SK-N-SH (cell line): ENCODE measurements around the gene SHISA3. TPM values are rescaled to one million over a fixed set of nuclear protein-coding genes. Genes with fewer than 3 reads are reported as not detected.

Experiments
- CTCF ChIA-PET: fragments of 300-600, 350-600 bp; formaldehyde crosslinking; extraction: SDS; loops from one replicate; lab custom pipeline; 2021; lab: Yijun Ruan, JAX
- POLR2A ChIA-PET: fragments of 350-600 bp; sonication (Branson Sonifier 250); formaldehyde crosslinking; extraction: SDS; loops from one replicate; lab custom pipeline; 2020; ENCODE audit warnings: antibody characterized with exemption, inconsistent platforms; lab: Yijun Ruan, JAX
- DNase-seq: peaks from one replicate; pipeline ENCODE4 v3.0.0; 2012
- H2AFZ ChIP-seq: fragments of 200-600 bp; sonication (generic); 2 replicates; pipeline ENCODE4 v1.8.1; 2016; ENCODE audit warnings: antibody characterized with exemption, mild to moderate bottlenecking, low read depth
- H3F3A ChIP-seq: fragments of 200-600 bp; sonication (generic); replicated peaks from 2 replicates; pipeline ENCODE3; 2016; ENCODE audit warnings: antibody characterized with exemption, mild to moderate bottlenecking; ENCODE audit not compliant: insufficient read depth
- H3K27ac ChIP-seq, 2 experiments: fragments of 200-500 bp in 1 of 2; fragments of 200-600 bp in 1 of 2; sonication (Bioruptor generic) in 1 of 2; sonication (generic), shearing (Covaris generic) in 1 of 2; 2 replicates each; pipeline versions ENCODE4 v1.5.1 to v1.6.1; 2014 to 2016; ENCODE audit warnings: low read depth in 2 of 2, inconsistent platforms in 1 of 2, low read length in 1 of 2, mild to moderate bottlenecking in 1 of 2, mixed read lengths in 1 of 2
- H3K27me3 ChIP-seq: fragments of 200-600 bp; sonication (generic), shearing (Covaris generic); 2 replicates; pipeline ENCODE4 v1.6.1; 2016; ENCODE audit warnings: mixed run types; ENCODE audit not compliant: insufficient read depth
- H3K36me3 ChIP-seq, 2 experiments: fragments of 200-500 bp in 1 of 2; fragments of 200-600 bp in 1 of 2; sonication (Bioruptor generic) in 1 of 2; sonication (generic) in 1 of 2; replicated peaks in 1 of 2; 2 replicates each; pipeline versions ENCODE3 to v1.5.1; 2014 to 2016; ENCODE audit warnings: low read length in 1 of 2, mild to moderate bottlenecking in 1 of 2; ENCODE audit not compliant: insufficient read depth in 2 of 2, control insufficient read depth in 1 of 2
- H3K4me1 ChIP-seq, 2 experiments: fragments of 200-500 bp in 1 of 2; fragments of 200-600 bp in 1 of 2; sonication (Bioruptor generic) in 1 of 2; sonication (generic), shearing (Covaris generic) in 1 of 2; 2 replicates each; pipeline versions ENCODE4 v1.5.1 to v1.6.1; 2014 to 2016; ENCODE audit warnings: low read depth in 1 of 2, low read length in 1 of 2, mixed run types in 1 of 2; ENCODE audit not compliant: insufficient read depth in 2 of 2, control insufficient read depth in 1 of 2
- H3K4me2 ChIP-seq: fragments of 200-600 bp; sonication (generic), shearing (Covaris generic); 2 replicates; pipeline ENCODE4 v1.6.1; 2017; ENCODE audit warnings: mixed run types
- H3K4me3 ChIP-seq, 2 experiments: fragments of 200-500 bp in 1 of 2; fragments of 200-600 bp in 1 of 2; sonication (Bioruptor generic) in 1 of 2; sonication (generic), shearing (Covaris generic) in 1 of 2; 2 replicates each; pipeline versions ENCODE4 v1.5.1 to v1.8.1; 2014 to 2016; ENCODE audit warnings: low read depth in 2 of 2, inconsistent platforms in 1 of 2, low read length in 1 of 2, mild to moderate bottlenecking in 1 of 2, mixed read lengths in 1 of 2, moderate library complexity in 1 of 2
- H3K79me2 ChIP-seq: fragments of 200-600 bp; sonication (generic); 2 replicates; pipeline ENCODE4 v1.8.1; 2017; ENCODE audit warnings: mild to moderate bottlenecking; ENCODE audit not compliant: insufficient read depth
- H3K9ac ChIP-seq: fragments of 200-600 bp; sonication (generic); 2 replicates; pipeline ENCODE4 v1.6.1; 2017; ENCODE audit warnings: mixed run types
- H3K9me2 ChIP-seq: fragments of 200-600 bp; sonication (generic); 2 replicates; pipeline ENCODE4 v1.6.1; 2017; ENCODE audit warnings: mixed run types
- H3K9me3 ChIP-seq: fragments of 200-600 bp; sonication (generic); 2 replicates; pipeline ENCODE4 v1.6.1; 2017; ENCODE audit warnings: mixed run types, mild to moderate bottlenecking, moderate library complexity
- H4K20me1 ChIP-seq: fragments of 200-600 bp; sonication (generic); 2 replicates; pipeline ENCODE4 v1.6.1; 2017; ENCODE audit warnings: mild to moderate bottlenecking, mixed run types; ENCODE audit not compliant: insufficient read depth
- CHD2 ChIP-seq: fragments of 150-350 bp; IDR thresholded peaks from 2 replicates; pipeline ENCODE4 v1.6.1; 2018; ENCODE audit warnings: low read length; ENCODE audit not compliant: partially characterized antibody
- ELF1 ChIP-seq: IDR thresholded peaks from 2 replicates; pipeline ENCODE4 v1.4.0; 2012
- FOXJ3 ChIP-seq: sonication (generic); formaldehyde crosslinking; IDR thresholded peaks from 2 replicates; pipeline ENCODE4 v1.5.1; 2020; ENCODE audit warnings: mild to moderate bottlenecking, missing genetic modification reagents
- FOXM1 ChIP-seq: IDR thresholded peaks from 2 replicates; pipeline ENCODE4 v1.4.0; 2012; ENCODE audit warnings: low read depth, mild to moderate bottlenecking
- GABPA ChIP-seq: IDR thresholded peaks from 2 replicates; pipeline ENCODE4 v1.4.0; 2012; ENCODE audit warnings: low read depth, mild to moderate bottlenecking
- NFIC ChIP-seq: IDR thresholded peaks from 2 replicates; pipeline ENCODE4 v1.4.0; 2012; ENCODE audit warnings: borderline replicate concordance
- NRF1 ChIP-seq: IDR thresholded peaks from 2 replicates; pipeline ENCODE4 v1.6.1; 2012; ENCODE audit warnings: low read depth, mild to moderate bottlenecking, low read length
- RCOR1 ChIP-seq: fragments of 150-350 bp; IDR thresholded peaks from 2 replicates; pipeline ENCODE4 v1.6.1; 2017; ENCODE audit warnings: antibody characterized with exemption, low read length
- WGBS: methylation state at CpG from one replicate; pipeline ENCODE4 v1.1.6; 2017; ENCODE audit warnings: low lambda C conversion rate; 5-methylcytosine and 5-hydroxymethylcytosine counted together
- polyA plus RNA-seq, 3 experiments: library from polyadenylated mRNA; depleted of rRNA; stranded (reverse); fragments of >200 nt; gene quantifications; 2 replicates each; pipeline ENCODE4 v1.2.3, GENCODE V29; 2012
- TF ChIP-seq, protein P1 (sequence below): fragments of 150-350 bp; IDR thresholded peaks from 2 replicates; pipeline ENCODE4 v1.6.1; 2016; ENCODE audit warnings: mild to moderate bottlenecking, low read depth, low read length
- TF ChIP-seq, protein P2 (sequence below): fragments of 200-600 bp; sonication (generic); IDR thresholded peaks from 2 replicates; pipeline ENCODE4 v1.6.1; 2017; ENCODE audit warnings: antibody characterized with exemption, mild to moderate bottlenecking, moderate library complexity

SHISA3 gene
- polyA plus RNA-seq, 1 of the 3 experiments (the other 2 are of a cell fraction): 1.1 TPM

DNA sequence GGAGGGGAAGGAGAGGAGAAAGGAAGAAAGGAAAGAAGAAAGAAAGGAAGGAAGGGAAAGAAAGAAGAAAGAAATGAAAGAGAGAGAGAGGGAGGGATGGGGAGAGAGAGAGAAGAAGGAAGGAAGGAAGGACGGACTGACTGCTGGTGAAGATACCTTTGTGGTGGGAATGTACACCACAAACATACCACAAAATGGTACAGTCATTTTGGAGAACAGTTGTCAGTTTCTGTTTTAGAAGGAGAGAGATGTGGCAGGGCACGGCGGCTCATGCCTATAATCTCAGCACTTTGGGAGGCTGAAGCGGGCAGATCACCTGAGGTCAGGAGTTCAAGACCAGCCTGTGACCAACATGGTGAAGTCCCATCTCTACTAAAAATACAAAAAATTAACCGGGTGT lies 40.0 kb upstream of the SHISA3 start:
- Histone ChIP-seq H3K9ac (no peak overlapping the region), H3K9me3 (no peaks in the 10 kb centered on the region), H3K27ac (no peak overlapping the region), H3F3A (no peaks in the 10 kb centered on the region), H3K4me2 (no peak overlapping the region), H3K9me2 (no peaks in the 10 kb centered on the region), H3K4me1 (peaks cover 0 to 10% of the 10 kb centered on the region in 2 experiments; a peak in 2 of 4 replicates), H3K27me3 (no peaks in the 10 kb centered on the region), H3K36me3 (no peaks in the 10 kb centered on the region), H3K4me3 (no peak overlapping the region), H3K79me2 (no peaks in the 10 kb centered on the region), H2AFZ (no peak overlapping the region), H4K20me1 (no peaks in the 10 kb centered on the region)
- WGBS: 66% methylated on average over 5 of the region's 5 CpGs
- CTCF ChIA-PET: no interaction called here
- TF ChIP-seq FOXM1 (no peak), GABPA (no peak), NFIC (no peak), CHD2 (no peak), RCOR1 (no peak)
- TF ChIP-seq, protein P1, sequence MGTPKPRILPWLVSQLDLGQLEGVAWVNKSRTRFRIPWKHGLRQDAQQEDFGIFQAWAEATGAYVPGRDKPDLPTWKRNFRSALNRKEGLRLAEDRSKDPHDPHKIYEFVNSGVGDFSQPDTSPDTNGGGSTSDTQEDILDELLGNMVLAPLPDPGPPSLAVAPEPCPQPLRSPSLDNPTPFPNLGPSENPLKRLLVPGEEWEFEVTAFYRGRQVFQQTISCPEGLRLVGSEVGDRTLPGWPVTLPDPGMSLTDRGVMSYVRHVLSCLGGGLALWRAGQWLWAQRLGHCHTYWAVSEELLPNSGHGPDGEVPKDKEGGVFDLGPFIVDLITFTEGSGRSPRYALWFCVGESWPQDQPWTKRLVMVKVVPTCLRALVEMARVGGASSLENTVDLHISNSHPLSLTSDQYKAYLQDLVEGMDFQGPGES: no peak
- TF ChIP-seq, protein P2, sequence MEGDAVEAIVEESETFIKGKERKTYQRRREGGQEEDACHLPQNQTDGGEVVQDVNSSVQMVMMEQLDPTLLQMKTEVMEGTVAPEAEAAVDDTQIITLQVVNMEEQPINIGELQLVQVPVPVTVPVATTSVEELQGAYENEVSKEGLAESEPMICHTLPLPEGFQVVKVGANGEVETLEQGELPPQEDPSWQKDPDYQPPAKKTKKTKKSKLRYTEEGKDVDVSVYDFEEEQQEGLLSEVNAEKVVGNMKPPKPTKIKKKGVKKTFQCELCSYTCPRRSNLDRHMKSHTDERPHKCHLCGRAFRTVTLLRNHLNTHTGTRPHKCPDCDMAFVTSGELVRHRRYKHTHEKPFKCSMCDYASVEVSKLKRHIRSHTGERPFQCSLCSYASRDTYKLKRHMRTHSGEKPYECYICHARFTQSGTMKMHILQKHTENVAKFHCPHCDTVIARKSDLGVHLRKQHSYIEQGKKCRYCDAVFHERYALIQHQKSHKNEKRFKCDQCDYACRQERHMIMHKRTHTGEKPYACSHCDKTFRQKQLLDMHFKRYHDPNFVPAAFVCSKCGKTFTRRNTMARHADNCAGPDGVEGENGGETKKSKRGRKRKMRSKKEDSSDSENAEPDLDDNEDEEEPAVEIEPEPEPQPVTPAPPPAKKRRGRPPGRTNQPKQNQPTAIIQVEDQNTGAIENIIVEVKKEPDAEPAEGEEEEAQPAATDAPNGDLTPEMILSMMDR: no peak
- DNase-seq: no peak
- POLR2A ChIA-PET: no interaction called here

DNA sequence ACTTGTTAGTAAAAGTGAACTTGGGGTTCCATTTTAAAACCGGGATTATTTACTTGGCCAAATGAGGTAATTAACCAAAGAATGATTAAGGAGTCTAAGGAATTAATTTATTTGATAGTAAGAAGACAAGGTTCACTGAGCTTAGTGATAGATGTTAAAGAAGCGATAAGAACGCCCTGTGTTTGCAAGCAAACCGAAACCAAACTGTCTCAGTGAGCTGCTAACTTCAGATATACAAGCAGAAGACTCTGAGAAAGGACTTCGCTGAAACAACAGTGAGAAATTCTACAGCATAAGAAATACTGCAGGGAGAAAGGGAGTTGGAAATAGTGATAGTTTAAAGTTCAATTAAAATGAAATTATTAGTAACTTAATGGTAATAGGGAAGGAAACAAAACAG lies 37.6 kb upstream of the SHISA3 start:
- Histone ChIP-seq H3K4me3 (peak overlapping the region; percentile 1 to 17; a peak in 1 of 4 replicates), H3K9me2 (no peaks in the 10 kb centered on the region), H3K27ac (peak overlapping the region in 1 of 2 experiments; percentile 77; a peak in 2 of 4 replicates), H3K9me3 (no peaks in the 10 kb centered on the region), H3K4me1 (peaks cover 0 to 8% of the 10 kb centered on the region in 2 experiments; a peak in 2 of 4 replicates), H3F3A (no peaks in the 10 kb centered on the region), H3K36me3 (no peaks in the 10 kb centered on the region), H3K27me3 (no peaks in the 10 kb centered on the region), H3K79me2 (no peaks in the 10 kb centered on the region), H4K20me1 (no peaks in the 10 kb centered on the region), H3K9ac (no peak overlapping the region), H3K4me2 (peak overlapping the region; percentile 45; the same call in 1 of the 2 replicates), H2AFZ (no peak overlapping the region; the same call in 1 of the 2 replicates)
- 28% methylated on average over 5 of the region's 5 CpGs for WGBS
- ChIA-PET POLR2A (no interaction called here), CTCF (interaction anchor here (1.5 to 1.7 kb wide), 2 partner anchors 10 to 12 kb away, joined by 3 to 6 read pairs; no protein-coding TSS in a partner anchor)
- TF ChIP-seq FOXJ3 (no peak), ELF1 (no peak), FOXM1 (no peak), NRF1 (no peak)
- DNase-seq: no peak
